GM21786 (cell line): ENCODE data around the gene ERCC4.

Experiments used
- ATAC-seq: cut with Tn5 transposase; IDR thresholded peaks from one replicate; pipeline ENCODE4 v1.9.1; 2021; ENCODE audit not compliant: unreplicated experiment

ERCC4 gene

DNA sequence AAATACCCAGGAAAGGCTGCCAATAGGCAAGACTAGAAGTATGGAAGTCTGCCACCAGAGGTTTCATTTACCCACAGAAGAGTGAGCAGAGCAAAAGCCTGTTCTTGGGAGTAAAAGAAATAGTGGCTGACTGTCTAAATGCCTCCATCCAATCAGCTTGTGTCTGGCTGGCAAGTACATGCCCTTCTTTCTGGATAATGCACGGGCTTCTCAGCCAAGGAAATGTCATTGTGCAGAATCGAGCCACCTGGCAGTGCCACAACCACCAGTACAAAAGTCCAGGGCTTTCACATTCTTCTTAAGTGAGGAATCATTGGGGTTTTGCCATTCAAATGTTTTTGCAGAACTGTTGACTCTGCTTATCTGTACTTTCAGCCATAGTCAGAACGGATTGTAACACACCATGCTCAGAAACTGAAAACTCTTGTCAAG is 10.1 kb upstream of the ERCC4 start:
- ATAC-seq: no peak

DNA sequence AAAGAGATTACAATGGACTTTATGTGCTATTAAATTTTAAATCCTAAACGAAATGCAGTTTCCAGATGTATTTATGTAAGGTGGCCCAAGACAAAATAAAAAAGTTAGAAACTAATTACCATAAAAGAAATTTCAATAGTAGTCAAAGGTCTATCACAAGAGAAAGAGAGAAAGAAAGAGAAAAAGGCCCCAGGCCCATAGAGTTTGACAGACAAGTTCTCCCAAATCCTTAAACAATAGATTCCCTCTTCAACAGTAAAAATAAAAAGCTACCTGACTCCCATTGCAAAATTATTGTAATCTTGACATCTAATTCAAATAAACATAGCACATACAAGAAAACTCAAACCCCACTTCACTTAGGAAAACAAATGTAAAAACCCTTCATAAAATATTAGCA is 8.6 kb upstream of the ERCC4 start:
- no peak for ATAC-seq

DNA sequence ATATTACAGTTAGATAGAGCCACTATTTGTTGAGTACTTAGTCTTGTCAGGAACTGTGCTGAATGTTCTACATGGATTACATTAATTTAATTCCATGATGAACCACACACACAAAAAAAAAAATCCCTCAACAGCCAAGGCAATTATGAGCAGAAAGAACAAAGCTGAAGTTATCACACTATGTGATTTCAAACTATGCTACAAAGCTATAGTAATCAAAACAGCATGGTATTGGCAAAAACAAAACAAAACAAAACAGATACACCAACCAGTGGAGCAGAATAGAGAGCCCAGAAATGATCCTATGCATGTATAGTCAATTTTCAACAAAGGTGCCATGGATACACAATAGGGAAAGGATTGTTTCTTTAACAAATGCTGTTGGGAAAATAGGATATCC is 8.1 kb upstream of the ERCC4 start:
- ATAC-seq: no peak

DNA sequence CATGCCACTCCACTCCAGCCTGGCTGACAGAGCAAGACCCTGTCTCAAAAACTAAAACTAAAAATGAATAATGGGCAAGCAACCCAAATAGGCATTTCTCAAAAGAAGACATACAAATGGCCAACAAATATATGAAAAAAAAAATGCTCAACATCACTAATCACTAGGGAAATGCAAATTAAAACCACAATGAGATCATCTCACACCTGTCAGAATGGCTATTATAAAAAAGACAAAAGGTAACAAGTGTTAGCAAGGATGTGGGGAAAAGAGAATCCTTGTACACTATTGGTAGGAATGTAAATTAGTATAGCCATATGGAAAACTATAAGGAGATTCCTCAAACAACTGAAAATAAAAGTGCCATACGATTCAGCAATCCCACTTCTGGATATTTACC is 7.1 kb upstream of the ERCC4 start:
- no peak for ATAC-seq

DNA sequence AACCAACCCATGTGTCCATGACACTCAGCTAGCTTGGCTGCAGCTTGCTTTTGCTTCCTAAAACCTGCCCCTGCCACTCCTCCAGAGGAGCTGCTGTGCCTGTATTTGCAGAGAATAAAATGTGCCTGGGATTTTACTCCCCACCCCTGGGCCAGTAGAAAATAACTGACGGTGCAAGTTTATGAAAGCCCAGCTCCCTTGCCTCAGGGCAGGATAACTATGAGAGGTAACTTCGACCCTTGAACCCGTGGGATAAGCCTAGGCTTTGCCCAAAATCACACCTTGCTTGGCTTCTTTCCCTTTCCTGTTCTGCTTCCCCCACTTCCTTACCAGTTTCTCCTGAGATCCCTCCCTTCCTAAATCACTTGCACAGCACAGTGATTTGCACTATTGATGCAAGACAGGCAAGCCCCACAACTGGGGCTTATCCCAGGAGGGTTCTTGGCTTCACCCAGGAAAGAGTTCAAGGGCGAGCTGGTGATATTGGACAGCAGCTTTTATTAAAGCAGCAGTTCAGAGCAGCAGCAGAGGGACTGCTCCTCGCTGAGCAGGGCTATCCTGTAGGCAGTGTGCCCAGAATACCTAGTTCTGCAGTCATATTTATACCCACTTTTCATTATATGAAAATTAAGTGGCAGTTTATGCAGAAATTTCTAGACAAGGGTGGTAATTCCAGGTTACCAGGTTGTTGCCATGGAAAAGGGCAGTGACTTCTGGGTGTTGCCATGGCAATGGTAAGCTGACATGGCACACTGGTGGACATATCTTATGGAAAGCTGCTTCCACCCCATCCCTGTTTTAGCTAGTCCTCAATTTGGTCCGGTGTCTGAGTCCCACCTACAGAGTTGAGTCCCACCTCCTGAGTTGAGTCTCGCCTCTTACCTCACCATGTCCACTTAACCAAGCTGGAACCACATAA is 6.3 kb upstream of the ERCC4 start:
- no peak for ATAC-seq

DNA sequence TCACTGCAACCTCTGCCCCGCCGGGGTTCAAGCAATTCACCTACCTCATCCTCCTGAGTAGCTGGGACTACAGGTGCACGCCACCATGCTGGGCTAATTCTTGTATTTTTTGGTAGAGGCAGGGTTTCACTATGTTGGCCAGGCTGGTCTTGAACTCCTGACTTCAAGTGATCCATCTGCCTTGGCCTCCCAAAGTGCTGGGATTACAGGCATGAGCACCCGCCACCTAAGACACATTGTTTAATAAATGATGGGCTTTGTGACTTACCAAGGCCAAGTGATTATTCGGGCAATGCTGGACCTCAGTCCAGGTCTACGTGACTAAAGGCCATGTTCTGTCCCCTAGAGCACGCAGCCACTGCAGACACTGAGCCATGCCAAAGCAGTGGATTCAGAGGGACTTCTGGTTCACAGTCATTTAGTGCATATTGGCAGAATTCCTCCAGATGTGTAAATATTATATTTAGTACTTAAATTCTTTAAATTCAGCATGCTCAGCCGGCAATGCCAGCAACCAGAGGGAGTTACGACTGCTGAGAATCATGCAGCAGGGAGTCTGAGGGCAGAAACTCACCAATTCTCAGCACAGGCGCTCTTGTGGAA is 4.8 kb upstream of the ERCC4 start:
- no peak for ATAC-seq

DNA sequence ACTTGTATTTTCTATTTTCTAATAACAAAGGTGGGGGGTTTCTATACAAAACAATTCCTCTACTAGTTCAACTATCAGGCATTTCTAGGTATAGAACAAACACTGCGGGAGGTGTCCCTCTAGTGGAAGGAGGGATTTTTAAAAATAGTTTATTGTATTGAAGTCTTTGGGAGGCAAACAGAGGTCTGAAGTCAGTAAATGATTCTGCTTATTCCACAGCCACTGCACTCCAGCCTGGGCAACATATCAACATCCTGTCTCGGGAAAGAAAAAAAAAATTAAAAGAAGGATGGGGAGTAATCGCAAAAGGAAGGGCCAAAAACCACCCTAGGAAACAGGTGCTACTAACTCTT is 648 bp upstream of the ERCC4 start:
- ATAC-seq: no peak

DNA sequence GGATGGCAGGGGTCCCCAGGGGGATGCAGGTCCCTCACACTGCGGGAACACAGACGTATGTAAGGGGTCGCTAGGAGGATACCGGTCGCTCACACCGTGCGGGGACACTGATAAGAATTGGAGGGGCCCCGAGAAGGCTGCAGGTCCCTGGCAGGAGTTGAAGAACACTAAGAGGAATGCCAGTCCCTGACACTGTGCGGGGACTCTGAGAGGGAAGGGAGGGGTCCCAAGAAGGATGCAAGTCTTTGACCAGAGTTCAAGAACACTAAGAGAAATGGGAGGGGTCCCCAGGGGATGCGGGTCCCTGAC is 510 bp downstream of the ERCC4 start:
- ATAC-seq: no peak

DNA sequence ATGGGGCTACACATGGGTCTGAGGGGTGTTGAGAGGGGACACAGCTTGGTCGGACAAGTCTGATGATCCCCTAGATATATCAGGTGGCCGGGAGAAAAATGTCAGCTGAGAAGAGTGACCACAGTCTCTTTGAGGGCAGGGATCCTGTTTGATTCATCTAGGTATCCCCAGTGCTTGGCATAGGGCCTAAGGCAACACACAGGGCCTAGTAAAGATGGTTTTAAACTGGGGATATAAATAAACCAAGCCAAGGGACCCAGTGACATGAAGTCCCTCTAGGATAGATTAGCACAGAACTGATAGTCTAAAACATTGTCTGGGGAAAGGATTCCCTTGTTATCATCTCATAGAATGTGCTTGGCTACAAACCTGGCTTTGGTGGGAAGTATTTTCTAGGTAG is 1.4 kb downstream of the ERCC4 start:
- no peak for ATAC-seq

DNA sequence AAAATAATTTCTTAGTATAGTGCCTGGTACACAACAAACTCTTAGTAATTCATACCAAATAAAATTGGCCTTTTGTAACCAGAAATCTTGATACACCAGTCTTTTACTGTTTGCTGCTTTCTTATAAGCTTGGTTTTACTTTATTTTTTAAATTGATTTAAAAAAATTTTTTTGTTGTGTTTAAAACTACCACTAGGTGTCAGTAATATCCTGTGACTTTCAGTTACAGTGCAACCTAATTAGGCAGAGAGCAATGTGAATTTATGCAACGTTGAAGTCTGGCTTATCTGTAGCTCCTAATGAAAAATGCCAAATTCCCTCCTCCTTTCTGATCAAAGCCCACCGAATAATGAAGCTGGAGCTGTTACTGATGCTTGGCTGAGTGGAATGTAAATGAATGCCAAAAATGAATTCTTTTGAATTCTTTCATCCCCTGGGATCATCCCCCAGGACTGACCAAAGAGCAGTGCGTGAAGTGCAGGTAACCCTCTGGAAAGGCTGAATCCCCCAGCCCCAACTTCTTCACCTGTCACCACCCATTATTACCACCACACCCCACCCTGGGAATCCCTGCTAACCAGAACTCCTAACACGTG is 3.8 kb downstream of the ERCC4 start:
- ATAC-seq: no peak

DNA sequence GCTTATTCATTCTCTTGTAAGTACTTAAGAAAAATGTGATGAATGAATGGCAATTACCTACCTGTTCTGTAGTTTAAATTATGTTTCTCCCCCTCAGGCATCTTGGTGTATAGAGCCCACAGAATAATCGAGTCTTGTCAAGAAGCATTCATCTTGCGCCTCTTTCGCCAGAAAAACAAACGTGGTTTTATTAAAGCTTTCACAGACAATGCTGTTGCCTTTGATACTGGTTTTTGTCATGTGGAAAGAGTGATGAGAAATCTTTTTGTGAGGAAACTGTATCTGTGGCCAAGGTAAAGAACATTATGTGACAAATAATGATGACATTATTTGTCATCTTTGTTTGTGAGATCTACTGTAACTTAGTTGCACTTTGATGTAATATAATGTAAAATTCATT is 6.5 kb downstream of the ERCC4 start:
- ATAC-seq: no peak

DNA sequence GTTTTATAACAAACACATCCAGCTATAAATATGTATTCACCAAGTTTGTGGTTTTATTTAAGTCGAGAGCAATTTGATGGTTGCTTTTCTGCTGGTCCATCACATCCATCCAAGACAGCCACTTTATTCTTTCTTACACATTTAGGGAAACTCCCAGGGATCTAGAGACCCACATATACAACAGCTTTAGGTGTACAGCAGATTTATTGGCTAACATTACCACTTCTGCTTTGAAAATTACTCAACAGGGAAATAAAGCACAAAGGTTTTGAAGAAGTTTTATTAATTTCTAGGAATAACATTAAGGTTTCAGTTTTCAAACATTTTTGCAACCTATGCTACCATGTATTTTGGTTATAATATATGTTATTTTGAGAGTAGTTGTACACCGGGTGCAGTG is 6.9 kb downstream of the ERCC4 start:
- ATAC-seq: no peak

DNA sequence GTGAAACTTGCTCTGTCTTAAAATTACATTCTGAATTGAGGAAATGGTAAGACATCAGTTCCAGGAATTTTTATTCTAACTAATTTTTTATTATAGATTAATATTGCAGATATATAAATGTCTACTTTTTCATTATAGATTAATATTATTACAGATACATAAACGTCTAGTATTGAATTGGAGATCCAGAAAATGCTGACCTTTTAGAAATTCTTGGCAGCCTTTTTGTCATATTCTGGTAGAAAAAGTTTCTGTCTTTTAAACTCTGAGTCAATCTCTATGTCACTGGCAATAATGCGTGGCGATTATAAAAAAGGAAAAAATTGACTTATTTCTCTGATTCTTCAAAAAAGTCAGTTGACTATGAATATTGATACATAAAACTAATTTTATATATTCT is 8.7 kb downstream of the ERCC4 start:
- ATAC-seq: no peak

DNA sequence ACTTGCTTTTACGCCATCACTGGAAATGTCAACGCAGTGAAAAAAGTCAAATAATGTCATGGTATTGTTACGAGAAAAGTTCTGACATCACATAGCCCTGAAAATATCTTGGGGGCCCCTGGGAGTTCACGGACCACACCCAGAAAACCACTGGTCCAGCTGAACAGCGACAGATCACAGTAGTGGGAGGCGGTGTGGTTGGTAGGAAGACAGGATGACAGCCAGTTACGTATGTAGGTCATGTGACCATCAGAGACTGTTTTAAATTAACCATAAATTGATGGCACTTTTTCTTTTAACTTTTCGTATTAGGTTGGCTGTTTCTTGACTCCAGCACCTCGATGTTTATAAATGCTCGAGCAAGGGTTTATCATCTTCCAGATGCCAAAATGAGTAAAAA is 11.9 kb downstream of the ERCC4 start:
- no peak for ATAC-seq

DNA sequence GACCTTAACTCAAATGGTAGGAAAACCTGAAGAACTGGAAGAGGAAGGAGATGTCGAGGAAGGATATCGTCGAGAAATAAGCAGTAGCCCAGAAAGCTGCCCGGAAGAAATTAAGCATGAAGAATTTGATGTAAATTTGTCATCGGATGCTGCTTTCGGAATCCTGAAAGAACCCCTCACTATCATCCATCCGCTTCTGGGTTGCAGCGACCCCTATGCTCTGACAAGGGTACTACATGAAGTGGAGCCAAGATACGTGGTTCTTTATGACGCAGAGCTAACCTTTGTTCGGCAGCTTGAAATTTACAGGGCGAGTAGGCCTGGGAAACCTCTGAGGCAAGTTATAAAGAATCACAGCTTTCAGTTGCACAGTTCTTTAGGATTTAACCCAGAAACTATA is 15.5 kb downstream of the ERCC4 start:
- ATAC-seq: no peak

DNA sequence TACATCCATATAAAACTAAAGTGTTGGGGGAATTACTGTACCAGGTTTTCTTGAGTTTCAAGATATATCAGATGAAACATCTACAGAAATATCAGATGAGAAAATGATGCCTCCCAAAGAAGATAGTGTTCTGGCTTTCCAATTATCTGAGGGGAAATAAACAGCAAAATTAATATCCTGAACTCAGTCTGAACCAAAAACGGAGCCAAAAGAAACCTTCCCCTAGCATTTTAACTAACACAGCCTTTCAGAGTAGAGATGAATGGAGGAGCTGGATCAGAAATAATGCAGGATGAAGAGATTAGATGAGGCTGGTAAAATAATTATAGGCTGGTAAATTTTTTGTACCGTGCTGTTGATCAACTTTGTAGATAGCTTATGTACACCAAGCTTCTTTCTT is 16.2 kb downstream of the ERCC4 start:
- ATAC-seq: no peak

DNA sequence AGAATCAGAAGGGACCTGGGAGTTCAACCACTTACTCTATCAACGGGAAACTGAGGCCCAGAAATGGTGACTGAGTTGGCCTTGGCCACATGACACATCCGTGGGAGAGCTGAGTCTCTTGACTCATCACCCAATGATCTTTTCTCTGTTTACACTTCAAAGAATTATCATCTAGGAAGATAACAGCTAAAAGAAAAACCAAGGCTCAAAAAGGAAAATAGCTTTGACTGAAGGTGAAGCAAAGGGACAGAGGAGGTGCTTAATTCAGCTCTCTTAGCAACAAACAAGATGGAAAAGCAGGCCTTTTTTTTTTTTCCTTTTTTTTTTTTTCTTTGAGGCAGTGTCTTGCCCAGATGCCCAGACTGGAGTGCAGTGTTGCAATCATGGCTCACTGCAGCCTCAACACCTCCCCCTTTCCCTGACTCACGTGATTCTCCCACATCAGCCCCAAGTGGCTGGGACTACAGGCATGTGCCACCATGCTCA is 16.7 kb downstream of the ERCC4 start:
- ATAC-seq: no peak

DNA sequence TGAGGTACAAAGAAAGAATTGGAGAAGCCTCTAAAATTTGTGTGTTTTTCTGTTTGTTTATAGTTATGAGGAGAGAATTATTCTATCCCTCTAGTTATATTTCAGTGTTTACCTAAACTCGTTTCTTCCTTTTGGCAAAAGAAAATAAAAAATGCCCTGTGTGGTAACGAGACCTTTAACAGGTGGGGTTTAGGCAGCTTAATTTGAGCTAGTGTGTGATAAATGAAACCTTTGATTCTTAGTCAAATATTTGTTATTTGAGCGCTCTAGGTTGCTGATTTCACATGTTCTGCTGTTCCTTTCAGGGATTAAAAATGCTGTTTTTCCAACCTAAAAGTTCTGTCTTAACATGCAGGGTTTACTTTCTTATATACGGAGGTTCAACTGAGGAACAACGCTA is 17.5 kb downstream of the ERCC4 start:
- ATAC-seq: no peak

DNA sequence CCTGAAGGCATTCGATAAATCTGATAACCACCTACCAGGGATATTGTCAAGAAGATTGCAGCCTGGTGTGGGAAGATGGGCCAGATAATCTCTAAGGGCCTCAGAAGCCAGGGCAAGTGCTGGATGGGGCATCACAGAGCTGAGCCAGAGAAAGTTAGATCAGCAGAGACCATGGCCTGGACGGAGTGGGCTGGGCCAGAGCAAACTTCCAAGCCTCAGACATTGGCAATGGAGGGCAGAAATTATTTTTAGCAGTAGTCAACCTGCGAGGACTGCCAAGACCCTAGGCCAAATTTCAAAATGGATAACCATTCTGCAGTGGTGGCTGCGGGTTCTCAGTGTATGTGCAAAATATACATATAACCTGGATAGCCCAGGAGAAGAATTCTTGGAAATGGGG is 18.5 kb downstream of the ERCC4 start:
- no peak for ATAC-seq

DNA sequence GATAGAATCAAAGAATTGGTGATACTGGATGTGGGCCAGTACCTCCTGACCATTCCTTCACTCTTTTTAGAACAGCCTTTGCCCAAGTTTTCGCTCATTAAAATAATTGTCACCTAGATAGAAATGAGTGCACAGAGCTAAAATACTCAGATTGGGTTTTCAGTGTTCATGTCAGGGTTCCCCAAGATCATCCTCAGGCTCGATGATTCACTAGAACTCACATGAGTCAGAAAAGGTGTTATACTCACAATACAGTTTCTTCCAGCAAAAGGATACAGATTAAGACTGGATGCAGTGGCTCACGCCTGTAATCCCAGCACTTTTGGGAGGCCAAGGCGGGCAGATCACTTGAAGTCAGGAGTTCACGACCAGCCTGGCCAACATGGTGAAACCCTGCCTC is 19.9 kb downstream of the ERCC4 start:
- no peak for ATAC-seq

DNA sequence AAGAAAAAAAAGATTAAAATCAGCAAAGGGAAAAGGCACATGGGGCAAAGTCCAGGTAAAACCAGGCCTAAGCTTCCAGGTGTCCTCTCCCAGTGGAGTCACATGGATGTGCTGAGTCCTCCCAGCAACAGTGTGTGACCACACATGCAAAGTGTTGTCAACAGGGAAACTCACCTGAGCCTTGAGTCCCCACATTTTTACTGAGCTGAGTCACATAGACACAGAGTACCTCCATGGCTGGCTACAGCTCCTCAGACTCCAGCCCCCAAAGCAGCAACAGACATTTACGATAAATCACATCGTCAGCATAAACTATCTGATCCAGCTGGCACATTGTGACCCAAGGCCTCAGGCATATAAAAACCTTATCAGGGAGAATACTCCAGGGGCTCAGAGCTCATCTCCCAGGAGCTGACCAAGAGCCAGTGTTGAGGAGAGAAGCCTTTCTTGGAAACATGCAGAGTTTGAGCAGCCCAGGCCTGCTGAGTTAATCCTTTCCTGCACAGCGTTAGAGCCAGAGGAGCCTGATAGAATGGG is 20.5 kb downstream of the ERCC4 start:
- no peak for ATAC-seq

DNA sequence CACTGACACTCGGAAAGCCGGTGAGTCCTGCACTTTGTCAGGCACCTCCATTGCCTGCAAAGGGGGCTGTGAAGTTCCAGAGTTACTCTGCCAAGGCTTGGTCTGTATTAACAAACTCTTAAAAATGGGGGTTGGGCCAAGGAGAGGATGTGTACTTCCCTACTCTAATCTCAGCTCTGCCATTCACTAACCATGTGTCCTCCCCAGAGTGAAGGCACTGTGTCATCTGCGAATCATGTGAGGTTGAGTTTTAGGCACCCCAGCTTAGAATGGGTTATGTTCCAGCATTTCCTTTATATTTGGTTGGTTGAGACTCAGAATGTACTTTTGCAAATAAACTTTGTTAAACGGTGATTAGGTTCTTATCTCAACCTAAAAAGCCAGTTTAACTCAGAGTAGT is 24.9 kb downstream of the ERCC4 start:
- no peak for ATAC-seq
